KMS-11 (cell line): ENCODE data around the gene ANO5.

ENCODE experiments used
- H2AFZ ChIP-seq: fragments of 200-600 bp; sonication (generic); 2 replicates; pipeline ENCODE4 v1.6.1; 2016; ENCODE audit warnings: antibody characterized with exemption, mixed run types, low read depth
- H3K27ac ChIP-seq: fragments of 200-600 bp; sonication (generic); 2 replicates; pipeline ENCODE4 v1.6.1; 2016; ENCODE audit warnings: mild to moderate bottlenecking, mixed run types
- H3K27me3 ChIP-seq: fragments of 200-600 bp; sonication (generic); 2 replicates; pipeline ENCODE4 v1.6.1; 2017; ENCODE audit warnings: mild to moderate bottlenecking, low read depth, mixed run types, moderate library complexity; ENCODE audit not compliant: insufficient read depth
- H3K36me3 ChIP-seq: fragments of 200-600 bp; sonication (generic); 2 replicates; pipeline ENCODE4 v1.6.1; 2017; ENCODE audit warnings: mild to moderate bottlenecking, mixed run types; ENCODE audit not compliant: insufficient read depth
- H3K4me1 ChIP-seq: fragments of 200-600 bp; sonication (generic); 2 replicates; pipeline ENCODE4 v1.6.1; 2016; ENCODE audit warnings: mild to moderate bottlenecking, low read depth, mixed run types; ENCODE audit not compliant: poor library complexity, severe bottlenecking
- H3K4me2 ChIP-seq: fragments of 200-600 bp; sonication (generic); 2 replicates; pipeline ENCODE4 v1.7.0; 2016; ENCODE audit warnings: mild to moderate bottlenecking, mixed run types
- H3K4me3 ChIP-seq: fragments of 200-600 bp; sonication (generic); IDR thresholded peaks from 2 replicates; pipeline ENCODE4 v1.6.1; 2017; ENCODE audit warnings: low read depth, low read length, mixed read lengths; ENCODE audit not compliant: insufficient read depth
- H3K79me2 ChIP-seq: fragments of 200-600 bp; sonication (generic); 2 replicates; pipeline ENCODE4 v1.6.1; 2016; ENCODE audit warnings: low read depth, mixed run types; ENCODE audit not compliant: insufficient read depth
- H3K9ac ChIP-seq: fragments of 200-600 bp; sonication (generic); 2 replicates; pipeline ENCODE4 v1.6.1; 2016; ENCODE audit warnings: mild to moderate bottlenecking, mixed run types
- H4K20me1 ChIP-seq: fragments of 200-600 bp; sonication (generic); 2 replicates; pipeline ENCODE4 v1.6.1; 2016; ENCODE audit warnings: mild to moderate bottlenecking, mixed run types; ENCODE audit not compliant: insufficient read depth
- TF ChIP-seq, protein P1 (sequence below): fragments of 200-600 bp; sonication (generic); conservative IDR thresholded peaks from 2 replicates; pipeline ENCODE4 v1.6.1; 2017; ENCODE audit warnings: low read depth, mild to moderate bottlenecking, antibody characterized with exemption, low read length, moderate library complexity, mixed read lengths

ANO5 gene

DNA sequence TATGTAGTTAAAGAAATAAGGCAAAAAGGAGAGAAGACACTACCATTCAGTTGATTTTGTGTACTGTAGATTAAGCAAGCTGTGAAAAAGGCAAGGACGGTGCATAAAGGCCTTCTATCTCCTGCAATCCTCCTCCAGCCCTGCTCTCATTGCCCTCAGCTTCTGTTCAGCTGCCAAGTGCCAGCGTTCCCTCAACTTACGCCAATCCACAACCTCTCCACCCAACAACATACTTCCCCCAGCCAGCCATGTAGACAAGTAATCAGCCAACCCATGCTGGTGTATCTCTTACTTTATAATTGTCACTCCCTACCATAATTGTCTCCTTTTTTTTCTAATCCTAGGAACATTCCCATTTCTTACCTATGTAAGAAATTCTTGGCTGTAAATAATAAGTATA, 30.1 kb upstream of the ANO5 start:
- Histone ChIP-seq H3K4me1 (peaks cover 28% of the 10 kb centered on the region), H3K79me2 (no peaks in the 10 kb centered on the region), H3K36me3 (no peaks in the 10 kb centered on the region), H3K9ac (no peak overlapping the region), H4K20me1 (no peaks in the 10 kb centered on the region), H3K27ac (no peak overlapping the region), H3K4me3 (no peak overlapping the region), H3K27me3 (no peaks in the 10 kb centered on the region), H2AFZ (no peak overlapping the region), H3K4me2 (no peak overlapping the region)
- TF ChIP-seq, protein P1, sequence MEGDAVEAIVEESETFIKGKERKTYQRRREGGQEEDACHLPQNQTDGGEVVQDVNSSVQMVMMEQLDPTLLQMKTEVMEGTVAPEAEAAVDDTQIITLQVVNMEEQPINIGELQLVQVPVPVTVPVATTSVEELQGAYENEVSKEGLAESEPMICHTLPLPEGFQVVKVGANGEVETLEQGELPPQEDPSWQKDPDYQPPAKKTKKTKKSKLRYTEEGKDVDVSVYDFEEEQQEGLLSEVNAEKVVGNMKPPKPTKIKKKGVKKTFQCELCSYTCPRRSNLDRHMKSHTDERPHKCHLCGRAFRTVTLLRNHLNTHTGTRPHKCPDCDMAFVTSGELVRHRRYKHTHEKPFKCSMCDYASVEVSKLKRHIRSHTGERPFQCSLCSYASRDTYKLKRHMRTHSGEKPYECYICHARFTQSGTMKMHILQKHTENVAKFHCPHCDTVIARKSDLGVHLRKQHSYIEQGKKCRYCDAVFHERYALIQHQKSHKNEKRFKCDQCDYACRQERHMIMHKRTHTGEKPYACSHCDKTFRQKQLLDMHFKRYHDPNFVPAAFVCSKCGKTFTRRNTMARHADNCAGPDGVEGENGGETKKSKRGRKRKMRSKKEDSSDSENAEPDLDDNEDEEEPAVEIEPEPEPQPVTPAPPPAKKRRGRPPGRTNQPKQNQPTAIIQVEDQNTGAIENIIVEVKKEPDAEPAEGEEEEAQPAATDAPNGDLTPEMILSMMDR, result no peak

DNA sequence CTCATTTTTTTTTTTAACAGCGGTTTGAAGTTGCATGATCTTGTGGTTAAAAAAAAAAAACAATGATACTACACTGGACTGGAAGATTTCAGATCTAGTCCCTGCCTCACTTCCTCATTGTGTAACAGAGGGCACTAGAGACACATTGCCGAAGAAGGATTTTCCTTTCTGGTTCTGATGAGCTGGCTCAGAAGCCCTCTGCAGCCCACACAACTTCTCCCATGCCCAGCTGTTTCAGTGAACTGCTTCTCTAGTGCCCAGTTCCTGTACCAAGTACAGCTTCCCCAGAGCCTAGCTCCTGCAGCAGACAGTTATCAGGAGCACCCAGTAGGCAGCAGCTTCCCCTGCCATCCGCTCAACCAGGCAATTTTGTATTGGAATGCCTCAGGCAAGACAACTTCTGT, 29.5 kb upstream of the ANO5 start:
- Histone ChIP-seq H3K79me2 (no peaks in the 10 kb centered on the region), H3K4me3 (no peak overlapping the region), H3K27ac (no peak overlapping the region), H3K9ac (no peak overlapping the region), H3K27me3 (no peaks in the 10 kb centered on the region), H4K20me1 (no peaks in the 10 kb centered on the region), H3K36me3 (no peaks in the 10 kb centered on the region), H2AFZ (no peak overlapping the region), H3K4me2 (no peak overlapping the region; the same call in 1 of the 2 replicates), H3K4me1 (peaks cover 28% of the 10 kb centered on the region)
- TF ChIP-seq, protein P1, result no peak

DNA sequence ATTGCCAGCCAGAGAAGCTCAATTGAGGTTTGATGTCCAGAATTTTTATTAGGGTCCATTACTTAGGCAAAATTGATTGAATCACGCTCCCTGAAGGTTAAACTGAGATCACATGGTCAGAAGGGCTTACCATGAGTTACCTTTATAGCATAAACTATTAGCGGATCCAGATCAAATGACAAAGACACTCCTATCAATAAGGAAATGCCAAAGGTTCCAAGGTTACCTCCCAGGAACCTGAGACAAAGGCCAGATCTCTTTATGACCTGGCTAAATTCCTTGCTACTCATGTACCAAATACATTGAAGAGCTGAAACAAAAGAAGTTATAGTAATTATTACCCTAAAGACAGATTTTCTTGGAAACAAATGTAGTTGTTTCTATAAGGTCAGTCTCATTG, 27.8 kb upstream of the ANO5 start:
- no peak overlapping the region for H3K4me2 ChIP-seq
- no peak overlapping the region for H2AFZ ChIP-seq
- H3K36me3 ChIP-seq, result no peaks in the 10 kb centered on the region
- no peaks in the 10 kb centered on the region for H4K20me1 ChIP-seq
- H3K4me1 ChIP-seq, result peaks cover 28% of the 10 kb centered on the region
- H3K9ac ChIP-seq, result no peak overlapping the region
- no peak overlapping the region for H3K4me3 ChIP-seq
- H3K79me2 ChIP-seq, result no peaks in the 10 kb centered on the region
- no peak overlapping the region for H3K27ac ChIP-seq
- TF ChIP-seq, protein P1, result no peak
- no peaks in the 10 kb centered on the region for H3K27me3 ChIP-seq

DNA sequence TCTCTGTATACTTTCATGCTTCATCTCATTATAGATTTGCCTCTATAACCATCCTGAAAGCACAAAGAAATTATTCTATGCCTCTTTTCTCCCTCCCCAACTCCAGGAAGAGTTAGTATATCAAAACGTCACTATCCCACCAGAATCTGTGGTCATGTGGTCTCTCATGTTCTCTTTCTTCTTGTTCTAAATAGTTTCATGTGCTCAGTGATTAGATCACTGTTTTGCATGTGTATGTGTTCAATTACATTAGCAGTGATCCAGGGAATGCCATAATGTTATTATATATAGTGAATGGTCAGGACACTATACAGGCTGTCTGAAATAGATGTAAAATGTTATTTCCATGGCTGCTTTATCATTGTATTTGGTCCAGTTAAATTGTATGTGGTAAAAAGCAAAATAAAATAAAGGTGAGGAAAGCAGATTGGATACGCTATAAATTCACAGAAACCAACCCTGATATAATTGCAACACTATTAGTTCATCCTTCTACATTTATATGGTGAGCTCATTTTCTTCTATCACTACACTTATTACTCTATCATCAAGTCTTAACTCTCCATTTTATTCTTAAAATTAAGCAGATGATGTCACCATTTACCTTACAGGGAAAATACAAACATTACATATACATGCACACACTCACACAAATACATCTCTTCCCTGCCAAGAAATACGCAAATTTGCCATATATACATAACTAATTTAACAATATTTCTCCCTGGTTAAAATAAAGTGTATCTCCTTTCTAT, 26.9 kb upstream of the ANO5 start:
- Histone ChIP-seq H3K4me1 (peaks cover 26% of the 10 kb centered on the region), H3K79me2 (no peaks in the 10 kb centered on the region), H3K36me3 (no peaks in the 10 kb centered on the region), H3K27me3 (no peaks in the 10 kb centered on the region), H3K4me2 (no peak overlapping the region), H3K27ac (no peak overlapping the region), H3K9ac (no peak overlapping the region), H4K20me1 (no peaks in the 10 kb centered on the region), H2AFZ (no peak overlapping the region), H3K4me3 (no peak overlapping the region)
- TF ChIP-seq, protein P1, result no peak
